Measurements from ENCODE around the gene TTLL4.

TTLL4 gene

GRCh38 chr2:218713922-218714321, 3.3 kb downstream of the TTLL4 start:
- no peak for DNase-seq

- DNase-seq, result no peak
These were observed 5.4 kb downstream of the TTLL4 start for GRCh38 chr2:218716070-218716469.

DNA sequence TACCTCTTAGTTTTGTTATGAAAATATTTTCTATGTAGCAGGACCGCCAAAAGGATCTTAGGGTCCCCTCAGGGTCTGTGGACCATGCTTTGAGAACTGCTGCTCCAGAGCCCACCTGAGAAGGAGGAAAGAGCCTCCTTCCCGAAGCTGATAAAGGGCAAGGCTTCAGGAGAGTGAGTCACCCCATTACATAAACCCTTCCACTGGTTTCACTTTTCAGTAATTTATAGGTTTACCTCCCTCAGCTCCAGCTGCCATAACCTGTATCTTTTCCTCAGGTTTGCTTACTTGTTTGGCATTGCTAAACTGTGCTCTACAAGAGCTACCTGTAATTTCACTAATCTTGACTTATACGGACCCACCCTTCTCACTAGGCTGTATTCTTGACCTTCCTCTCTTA, 6.6 kb downstream of the TTLL4 start:
- DNase-seq, result no peak

DNA sequence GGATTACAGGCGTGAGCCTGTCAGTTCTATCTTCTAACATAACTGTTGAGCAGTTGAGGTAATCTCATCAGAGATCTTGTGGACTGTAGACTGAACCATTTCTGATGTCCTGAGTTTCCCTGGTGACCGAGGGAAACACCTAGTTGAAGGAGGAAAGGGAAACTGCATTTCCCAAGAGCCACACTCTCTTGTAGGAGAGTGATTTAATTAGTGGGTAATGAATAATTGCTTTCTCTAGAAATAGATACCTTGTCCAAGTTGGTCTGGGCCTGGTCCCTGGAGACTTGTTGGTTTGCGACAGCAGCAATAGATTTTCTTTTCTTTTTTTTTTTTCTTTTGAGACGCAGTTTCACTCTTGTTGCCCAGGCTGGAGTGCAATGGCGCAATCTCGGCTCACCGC, 7.4 kb downstream of the TTLL4 start:
- no peak for DNase-seq

DNA sequence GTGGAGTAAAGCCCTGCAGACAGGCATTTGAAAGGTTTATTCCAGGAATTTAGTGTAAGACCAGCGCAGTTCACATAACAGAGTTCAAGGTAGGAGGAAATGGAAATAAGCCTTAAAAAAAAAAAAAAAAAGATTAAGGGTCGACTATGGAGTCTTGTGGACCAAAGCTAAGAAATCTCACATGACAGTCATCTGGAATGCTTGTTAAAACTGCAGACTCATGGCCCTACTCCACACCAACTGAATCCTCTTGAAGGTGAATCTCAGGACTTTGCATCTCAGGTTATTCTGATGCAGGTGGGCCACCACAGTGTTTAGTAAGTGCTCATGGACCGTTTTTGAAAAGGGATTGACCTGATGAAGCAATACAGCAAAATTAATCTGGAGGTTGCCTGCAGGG, 8.8 kb downstream of the TTLL4 start:
- no peak for DNase-seq

DNA sequence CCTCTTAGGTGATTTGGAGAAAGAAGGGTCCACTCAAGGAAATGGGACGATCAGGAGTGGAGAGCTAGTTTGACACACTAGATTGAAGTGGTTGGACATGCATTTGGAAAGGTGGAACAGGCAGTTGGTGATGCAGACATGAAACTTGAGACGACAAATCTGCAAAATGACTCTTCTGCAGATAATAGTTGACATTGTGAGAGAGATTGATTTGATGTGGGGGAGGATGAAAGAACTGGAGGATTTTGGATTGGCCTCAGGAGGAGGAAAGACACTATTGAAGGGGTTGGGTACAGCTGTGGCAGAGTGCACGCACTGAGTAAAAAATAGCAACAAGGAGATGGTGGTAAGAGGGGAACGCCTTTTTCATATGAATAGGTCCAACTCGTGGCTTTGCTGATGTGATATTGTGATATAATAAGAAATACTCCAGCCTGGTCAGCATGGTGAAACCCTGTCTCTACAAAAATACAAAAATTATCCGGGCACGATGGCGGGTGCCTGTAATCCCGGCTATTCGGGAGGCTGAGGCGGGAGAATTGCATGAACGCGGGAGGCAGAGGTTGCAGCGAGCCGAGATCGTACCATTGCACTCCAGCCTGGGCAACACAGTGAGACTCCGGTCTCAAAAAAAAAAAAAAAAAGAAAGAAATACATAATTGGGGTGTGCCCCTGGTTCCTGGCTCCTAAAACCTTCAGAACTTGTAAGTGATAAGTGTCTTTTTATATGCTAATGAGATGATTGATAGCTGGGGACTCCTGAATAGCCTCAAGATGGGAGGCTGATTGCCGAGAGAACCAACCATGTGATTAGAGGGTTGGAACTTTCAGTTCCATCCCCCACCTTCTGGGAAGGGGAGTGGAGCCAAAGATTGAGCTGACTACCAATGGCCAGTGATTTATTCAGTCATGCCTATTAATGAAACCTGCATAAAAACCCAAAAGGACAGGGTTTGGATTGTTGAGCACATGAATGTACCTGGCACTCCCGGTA, 9.7 kb downstream of the TTLL4 start:
- DNase-seq, result no peak

- no peak for DNase-seq
These were observed 10.9 kb downstream of the TTLL4 start for GRCh38 chr2:218721488-218721887.

DNA sequence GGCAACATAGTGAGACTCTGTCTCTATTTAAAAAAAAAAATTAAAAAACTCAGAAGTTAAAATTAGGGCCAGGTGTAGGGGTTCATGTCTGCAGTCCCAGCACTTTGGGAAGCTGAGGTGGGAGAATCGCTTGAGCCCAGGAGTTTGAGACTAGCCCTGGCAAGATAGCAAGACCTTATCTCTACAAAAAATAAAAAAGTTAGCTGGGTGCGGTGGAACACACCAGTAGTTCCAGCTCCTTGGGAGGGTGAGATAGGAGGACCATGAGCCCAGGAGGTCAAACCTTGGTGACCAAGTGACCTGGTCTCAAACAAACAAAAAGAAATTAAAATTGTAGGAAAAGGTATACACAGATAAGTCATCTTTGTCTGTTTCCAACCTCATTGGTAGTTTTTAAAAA, 11.3 kb downstream of the TTLL4 start:
- no peak for DNase-seq

DNA sequence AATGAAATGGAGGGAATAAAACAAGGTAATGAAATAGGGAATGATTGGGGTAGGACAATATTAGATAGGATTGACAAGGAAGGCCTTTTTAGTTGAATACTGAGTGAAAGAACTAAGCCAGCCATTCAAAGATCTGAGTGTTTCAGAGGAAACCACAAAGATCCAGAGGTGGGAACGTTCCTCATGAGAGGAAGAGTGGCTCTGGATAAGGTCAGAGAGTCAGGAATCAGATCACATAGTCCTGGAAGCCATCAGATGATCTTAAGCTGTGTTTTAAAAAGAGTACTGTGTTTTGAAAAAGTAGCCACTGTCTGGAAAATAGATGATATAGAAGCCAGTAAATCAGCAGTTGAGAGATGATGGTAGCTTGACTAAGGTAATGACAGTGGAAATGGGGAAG, 11.8 kb downstream of the TTLL4 start:
- no peak for DNase-seq

- DNase-seq, result no peak
These were observed 12.5 kb downstream of the TTLL4 start for GRCh38 chr2:218722876-218723785.

- no peak for DNase-seq
These were observed 15.5 kb downstream of the TTLL4 start for GRCh38 chr2:218726004-218726574.

GRCh38 chr2:218727502-218728165, 17.0 kb downstream of the TTLL4 start:
- no peak for DNase-seq

- no peak for DNase-seq
These were observed 19.0 kb downstream of the TTLL4 start for GRCh38 chr2:218729640-218730039.

GRCh38 chr2:218732052-218732760, 21.6 kb downstream of the TTLL4 start:
- DNase-seq, result no peak

GRCh38 chr2:218732761-218733158, 22.1 kb downstream of the TTLL4 start:
- no peak for DNase-seq

- peak; percentile 38 for DNase-seq
These were observed 22.8 kb downstream of the TTLL4 start for GRCh38 chr2:218733171-218734021.

GRCh38 chr2:218734190-218734975, 23.7 kb downstream of the TTLL4 start:
- no peak for DNase-seq

GRCh38 chr2:218736531-218736930, 25.9 kb downstream of the TTLL4 start:
- DNase-seq, result no peak

DNA sequence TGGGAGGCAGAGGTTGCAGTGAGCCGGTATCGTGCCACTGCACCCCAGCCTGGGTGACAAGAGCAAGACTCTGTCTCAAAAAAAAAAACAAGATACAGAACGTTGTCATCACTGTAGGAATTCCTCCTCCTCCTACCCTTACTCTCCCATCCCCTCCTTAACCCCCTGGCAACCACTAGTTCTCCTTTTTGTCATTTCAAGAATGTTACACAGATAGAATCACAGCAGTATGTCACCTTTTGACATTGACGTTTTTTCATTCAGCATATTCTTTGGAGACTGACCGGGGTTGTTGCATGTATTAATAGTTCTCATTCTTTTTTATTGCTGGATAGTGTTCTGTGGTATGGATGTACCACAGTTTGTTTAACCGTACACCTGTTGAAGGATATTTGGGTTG, 32.4 kb downstream of the TTLL4 start:
- no peak for DNase-seq

- DNase-seq, result no peak
These were observed 34.0 kb downstream of the TTLL4 start for GRCh38 chr2:218744615-218745014.

Measured in stimulated activated CD8-positive, alpha-beta memory T cell treated with anti-CD3 and anti-CD28 coated beads, Interleukin-4, amount 100 ng/mL, for 48 hours (primary cell).